ENCODE results near the gene DLGAP1.
"Not testable (repeated sequence)": the region's sequence is repeated elsewhere in the genome, so short reads cannot be mapped to it uniquely, and the experiment has no call there.

The DLGAP1 gene

GRCh38 chr18:3615374-3615985 is 839.6 kb downstream of the DLGAP1 start:
- Histone ChIP-seq H3K9me3 (ENCODE audit: insufficient read depth, low read depth, low read length) (no peaks in the 10 kb centered on the region), H3K4me1 (ENCODE audit: insufficient read depth, low read length) (peaks cover 5% of the 10 kb centered on the region), H3K27ac (ENCODE audit: low read length) (no peak overlapping the region), H3K27me3 (ENCODE audit: insufficient read depth, low read length) (no peaks in the 10 kb centered on the region), H3K9ac (ENCODE audit: low read depth, low read length) (no peak overlapping the region), H3K36me3 (ENCODE audit: insufficient read depth, low read depth, low read length) (no peaks in the 10 kb centered on the region), H3K4me3 (ENCODE audit: low read length) (no peak overlapping the region)

GRCh38 chr18:3612315-3612714 is 842.8 kb downstream of the DLGAP1 start:
- Histone ChIP-seq H3K4me1 (ENCODE audit: insufficient read depth, low read length) (peaks cover 8% of the 10 kb centered on the region), H3K27ac (ENCODE audit: low read length) (no peak overlapping the region), H3K27me3 (ENCODE audit: insufficient read depth, low read length) (no peaks in the 10 kb centered on the region), H3K4me3 (ENCODE audit: low read length) (no peak overlapping the region), H3K9ac (ENCODE audit: low read depth, low read length) (no peak overlapping the region), H3K9me3 (ENCODE audit: insufficient read depth, low read depth, low read length) (no peaks in the 10 kb centered on the region), H3K36me3 (ENCODE audit: insufficient read depth, low read depth, low read length) (peaks cover 14% of the 10 kb centered on the region)

GRCh38 chr18:3611313-3612090 is 843.6 kb downstream of the DLGAP1 start:
- Histone ChIP-seq H3K4me1 (ENCODE audit: insufficient read depth, low read length) (peaks cover 8% of the 10 kb centered on the region), H3K27ac (ENCODE audit: low read length) (no peak overlapping the region), H3K4me3 (ENCODE audit: low read length) (no peak overlapping the region), H3K9ac (ENCODE audit: low read depth, low read length) (no peak overlapping the region), H3K36me3 (ENCODE audit: insufficient read depth, low read depth, low read length) (peaks cover 21% of the 10 kb centered on the region), H3K9me3 (ENCODE audit: insufficient read depth, low read depth, low read length) (no peaks in the 10 kb centered on the region), H3K27me3 (ENCODE audit: insufficient read depth, low read length) (no peaks in the 10 kb centered on the region)

GRCh38 chr18:3610813-3611212 is 844.3 kb downstream of the DLGAP1 start:
- Histone ChIP-seq H3K36me3 (ENCODE audit: insufficient read depth, low read depth, low read length) (peaks cover 27% of the 10 kb centered on the region), H3K9me3 (ENCODE audit: insufficient read depth, low read depth, low read length) (no peaks in the 10 kb centered on the region), H3K27me3 (ENCODE audit: insufficient read depth, low read length) (no peaks in the 10 kb centered on the region), H3K27ac (ENCODE audit: low read length) (no peak overlapping the region), H3K4me3 (ENCODE audit: low read length) (no peak overlapping the region), H3K9ac (ENCODE audit: low read depth, low read length) (no peak overlapping the region), H3K4me1 (ENCODE audit: insufficient read depth, low read length) (peaks cover 14% of the 10 kb centered on the region)

- H3K27me3 ChIP-seq (ENCODE audit: insufficient read depth, low read length) = no peaks in the 10 kb centered on the region
- H3K9ac ChIP-seq (ENCODE audit: low read depth, low read length) = no peak overlapping the region
- H3K9me3 ChIP-seq (ENCODE audit: insufficient read depth, low read depth, low read length) = no peaks in the 10 kb centered on the region
- peaks cover 10% of the 10 kb centered on the region for H3K4me1 ChIP-seq (ENCODE audit: insufficient read depth, low read length)
- peaks cover 29% of the 10 kb centered on the region for H3K36me3 ChIP-seq (ENCODE audit: insufficient read depth, low read depth, low read length)
- H3K4me3 ChIP-seq (ENCODE audit: low read length) = no peak overlapping the region
- no peak overlapping the region for H3K27ac ChIP-seq (ENCODE audit: low read length)
Observed at GRCh38 chr18:3610188-3610708, 844.9 kb downstream of the DLGAP1 start.

- Histone ChIP-seq H3K4me1 (ENCODE audit: insufficient read depth, low read length) (peaks cover 9% of the 10 kb centered on the region; the same call in 1 of the 2 replicates), H3K9me3 (ENCODE audit: insufficient read depth, low read depth, low read length) (no peaks in the 10 kb centered on the region), H3K9ac (ENCODE audit: low read depth, low read length) (no peak overlapping the region), H3K27me3 (ENCODE audit: insufficient read depth, low read length) (no peaks in the 10 kb centered on the region), H3K4me3 (ENCODE audit: low read length) (no peak overlapping the region), H3K27ac (ENCODE audit: low read length) (no peak overlapping the region), H3K36me3 (ENCODE audit: insufficient read depth, low read depth, low read length) (peaks cover 31% of the 10 kb centered on the region)
Observed at GRCh38 chr18:3608488-3608887, 846.6 kb downstream of the DLGAP1 start.

- H3K27me3 ChIP-seq (ENCODE audit: insufficient read depth, low read length); H3K9ac ChIP-seq (ENCODE audit: low read depth, low read length); H3K27ac ChIP-seq (ENCODE audit: low read length); H3K4me3 ChIP-seq (ENCODE audit: low read length); H3K9me3 ChIP-seq (ENCODE audit: insufficient read depth, low read depth, low read length): not testable (repeated sequence)
- peaks cover 31% of the 10 kb centered on the region for H3K36me3 ChIP-seq (ENCODE audit: insufficient read depth, low read depth, low read length)
- peaks cover 11% of the 10 kb centered on the region; the same call in 1 of the 2 replicates for H3K4me1 ChIP-seq (ENCODE audit: insufficient read depth, low read length)
Observed at GRCh38 chr18:3608099-3608453, 847.0 kb downstream of the DLGAP1 start.

- Histone ChIP-seq H3K9me3 (ENCODE audit: insufficient read depth, low read depth, low read length) (no peaks in the 10 kb centered on the region), H3K36me3 (ENCODE audit: insufficient read depth, low read depth, low read length) (peaks cover 31% of the 10 kb centered on the region), H3K4me3 (ENCODE audit: low read length) (no peak overlapping the region), H3K27me3 (ENCODE audit: insufficient read depth, low read length) (no peaks in the 10 kb centered on the region), H3K4me1 (ENCODE audit: insufficient read depth, low read length) (peaks cover 17% of the 10 kb centered on the region; the same call in 1 of the 2 replicates), H3K9ac (ENCODE audit: low read depth, low read length) (no peak overlapping the region; the same call in 1 of the 2 replicates), H3K27ac (ENCODE audit: low read length) (no peak overlapping the region)
Observed at GRCh38 chr18:3607309-3608098, 847.6 kb downstream of the DLGAP1 start.

- H3K9me3 ChIP-seq (ENCODE audit: insufficient read depth, low read depth, low read length); H3K9ac ChIP-seq (ENCODE audit: low read depth, low read length); H3K27me3 ChIP-seq (ENCODE audit: insufficient read depth, low read length); H3K27ac ChIP-seq (ENCODE audit: low read length): not testable (repeated sequence)
- H3K36me3 ChIP-seq (ENCODE audit: insufficient read depth, low read depth, low read length) = peaks cover 31% of the 10 kb centered on the region
- H3K4me3 ChIP-seq (ENCODE audit: low read length) = 0 out of 2 replicates have a peak overlapping the region, but pooled peaks have one; percentile 97
- H3K4me1 ChIP-seq (ENCODE audit: insufficient read depth, low read length) = peaks cover 20% of the 10 kb centered on the region; the same call in 1 of the 2 replicates
Observed at GRCh38 chr18:3606863-3607262, 848.2 kb downstream of the DLGAP1 start.

- H3K36me3 ChIP-seq (ENCODE audit: insufficient read depth, low read depth, low read length) = peaks cover 31% of the 10 kb centered on the region
- peaks cover 20% of the 10 kb centered on the region; the same call in 1 of the 2 replicates for H3K4me1 ChIP-seq (ENCODE audit: insufficient read depth, low read length)
- H3K4me3 ChIP-seq (ENCODE audit: low read length) = peak overlapping the region; percentile 97
- no peaks in the 10 kb centered on the region for H3K27me3 ChIP-seq (ENCODE audit: insufficient read depth, low read length)
- no peaks in the 10 kb centered on the region for H3K9me3 ChIP-seq (ENCODE audit: insufficient read depth, low read depth, low read length)
- H3K9ac ChIP-seq (ENCODE audit: low read depth, low read length) = peak overlapping the region; percentile 99
- peak overlapping the region; percentile 99 for H3K27ac ChIP-seq (ENCODE audit: low read length)
Observed at GRCh38 chr18:3605954-3606443, 849.1 kb downstream of the DLGAP1 start.

GRCh38 chr18:3605486-3605952 is 849.6 kb downstream of the DLGAP1 start:
- peak overlapping the region; percentile 97 for H3K4me3 ChIP-seq (ENCODE audit: low read length)
- H3K36me3 ChIP-seq (ENCODE audit: insufficient read depth, low read depth, low read length) = peaks cover 31% of the 10 kb centered on the region
- peak overlapping the region; percentile 99 for H3K27ac ChIP-seq (ENCODE audit: low read length)

More at GRCh38 chr18:3605486-3605952, 849.6 kb downstream of the DLGAP1 start:
- peaks cover 20% of the 10 kb centered on the region; the same call in 1 of the 2 replicates for H3K4me1 ChIP-seq (ENCODE audit: insufficient read depth, low read length)
- H3K9me3 ChIP-seq (ENCODE audit: insufficient read depth, low read depth, low read length) = no peaks in the 10 kb centered on the region
- peak overlapping the region; percentile 99 for H3K9ac ChIP-seq (ENCODE audit: low read depth, low read length)
- H3K27me3 ChIP-seq (ENCODE audit: insufficient read depth, low read length) = no peaks in the 10 kb centered on the region
